KMS-11 (cell line): ENCODE results near the gene OR51L1.

Experiments used
- H2AFZ ChIP-seq: fragments of 200-600 bp; sonication (generic); 2 replicates; pipeline ENCODE4 v1.6.1; 2016; ENCODE audit warnings: antibody characterized with exemption, mixed run types, low read depth
- H3K27ac ChIP-seq: fragments of 200-600 bp; sonication (generic); 2 replicates; pipeline ENCODE4 v1.6.1; 2016; ENCODE audit warnings: mild to moderate bottlenecking, mixed run types
- H3K27me3 ChIP-seq: fragments of 200-600 bp; sonication (generic); 2 replicates; pipeline ENCODE4 v1.6.1; 2017; ENCODE audit warnings: mild to moderate bottlenecking, low read depth, mixed run types, moderate library complexity; ENCODE audit not compliant: insufficient read depth
- H3K36me3 ChIP-seq: fragments of 200-600 bp; sonication (generic); 2 replicates; pipeline ENCODE4 v1.6.1; 2017; ENCODE audit warnings: mild to moderate bottlenecking, mixed run types; ENCODE audit not compliant: insufficient read depth
- H3K4me1 ChIP-seq: fragments of 200-600 bp; sonication (generic); 2 replicates; pipeline ENCODE4 v1.6.1; 2016; ENCODE audit warnings: mild to moderate bottlenecking, low read depth, mixed run types; ENCODE audit not compliant: poor library complexity, severe bottlenecking
- H3K4me2 ChIP-seq: fragments of 200-600 bp; sonication (generic); 2 replicates; pipeline ENCODE4 v1.7.0; 2016; ENCODE audit warnings: mild to moderate bottlenecking, mixed run types
- H3K4me3 ChIP-seq: fragments of 200-600 bp; sonication (generic); IDR thresholded peaks from 2 replicates; pipeline ENCODE4 v1.6.1; 2017; ENCODE audit warnings: low read depth, low read length, mixed read lengths; ENCODE audit not compliant: insufficient read depth
- H3K79me2 ChIP-seq: fragments of 200-600 bp; sonication (generic); 2 replicates; pipeline ENCODE4 v1.6.1; 2016; ENCODE audit warnings: low read depth, mixed run types; ENCODE audit not compliant: insufficient read depth
- H3K9ac ChIP-seq: fragments of 200-600 bp; sonication (generic); 2 replicates; pipeline ENCODE4 v1.6.1; 2016; ENCODE audit warnings: mild to moderate bottlenecking, mixed run types
- H4K20me1 ChIP-seq: fragments of 200-600 bp; sonication (generic); 2 replicates; pipeline ENCODE4 v1.6.1; 2016; ENCODE audit warnings: mild to moderate bottlenecking, mixed run types; ENCODE audit not compliant: insufficient read depth
- CTCF ChIP-seq: fragments of 200-600 bp; sonication (generic); conservative IDR thresholded peaks from 2 replicates; pipeline ENCODE4 v1.6.1; 2017; ENCODE audit warnings: low read depth, mild to moderate bottlenecking, antibody characterized with exemption, low read length, moderate library complexity, mixed read lengths

OR51L1 gene

GRCh38 chr11:5037926-5038325 lies 43.3 kb downstream of the OR51L1 start:
- Histone ChIP-seq H3K4me3 (no peak overlapping the region), H2AFZ (no peak overlapping the region), H3K79me2 (no peaks in the 10 kb centered on the region), H3K36me3 (no peaks in the 10 kb centered on the region), H4K20me1 (no peaks in the 10 kb centered on the region), H3K4me2 (no peak overlapping the region), H3K27me3 (no peaks in the 10 kb centered on the region), H3K27ac (no peak overlapping the region), H3K4me1 (no peaks in the 10 kb centered on the region), H3K9ac (no peak overlapping the region)
- TF ChIP-seq CTCF: no peak

- H3K4me2 ChIP-seq: no peak overlapping the region
- H3K27me3 ChIP-seq: no peaks in the 10 kb centered on the region
- H3K27ac ChIP-seq: no peak overlapping the region
- no peaks in the 10 kb centered on the region for H3K4me1 ChIP-seq
- TF ChIP-seq CTCF: no peak
- H3K36me3 ChIP-seq: no peaks in the 10 kb centered on the region
- no peaks in the 10 kb centered on the region for H4K20me1 ChIP-seq
- H3K79me2 ChIP-seq: no peaks in the 10 kb centered on the region
- no peak overlapping the region for H3K4me3 ChIP-seq
- H2AFZ ChIP-seq: no peak overlapping the region
- H3K9ac ChIP-seq: no peak overlapping the region
Measured at GRCh38 chr11:5038341-5038740, 43.7 kb downstream of the OR51L1 start.

- Histone ChIP-seq H3K9ac (no peak overlapping the region), H3K4me3 (no peak overlapping the region), H2AFZ (no peak overlapping the region), H3K79me2 (no peaks in the 10 kb centered on the region), H3K27ac (no peak overlapping the region), H3K36me3 (no peaks in the 10 kb centered on the region), H4K20me1 (no peaks in the 10 kb centered on the region), H3K4me1 (no peaks in the 10 kb centered on the region), H3K4me2 (no peak overlapping the region), H3K27me3 (no peaks in the 10 kb centered on the region)
- no peak for TF ChIP-seq CTCF
Measured at GRCh38 chr11:5040876-5041275, 46.2 kb downstream of the OR51L1 start.

GRCh38 chr11:5042091-5042490 lies 47.4 kb downstream of the OR51L1 start:
- Histone ChIP-seq H3K27ac (no peak overlapping the region), H2AFZ (no peak overlapping the region), H4K20me1 (no peaks in the 10 kb centered on the region), H3K79me2 (no peaks in the 10 kb centered on the region), H3K9ac (no peak overlapping the region), H3K27me3 (no peaks in the 10 kb centered on the region), H3K4me2 (no peak overlapping the region), H3K4me1 (no peaks in the 10 kb centered on the region), H3K4me3 (no peak overlapping the region), H3K36me3 (no peaks in the 10 kb centered on the region)
- TF ChIP-seq CTCF: no peak

- Histone ChIP-seq H4K20me1 (no peaks in the 10 kb centered on the region), H3K27me3 (no peaks in the 10 kb centered on the region), H3K4me2 (no peak overlapping the region), H3K9ac (no peak overlapping the region), H3K79me2 (no peaks in the 10 kb centered on the region), H3K4me1 (no peaks in the 10 kb centered on the region), H3K27ac (no peak overlapping the region), H3K4me3 (no peak overlapping the region), H2AFZ (no peak overlapping the region), H3K36me3 (no peaks in the 10 kb centered on the region)
- no peak for TF ChIP-seq CTCF
Measured at GRCh38 chr11:5043380-5043779, 48.7 kb downstream of the OR51L1 start.
